CD4-positive, alpha-beta memory T cell (primary cell): Measurements from ENCODE around the gene SYNDIG1L. TPM values are rescaled to one million over a fixed set of nuclear protein-coding genes. Genes with fewer than 3 reads are reported as not detected.
"Not testable (repeated sequence)": the region's sequence is repeated elsewhere in the genome, so short reads cannot be mapped to it uniquely, and the experiment has no call there.

Experiments used
- CTCF ChIA-PET: fragments of 350-600 bp; sonication (Branson Sonifier 250); formaldehyde crosslinking; loops from one replicate; lab custom pipeline; 2021; ENCODE audit warnings: inconsistent platforms; ENCODE audit not compliant: partially characterized antibody; lab: Charles Lee
- POLR2A ChIA-PET: fragments of 350-600 bp; sonication (Branson Sonifier 250); formaldehyde crosslinking; loops from one replicate; lab custom pipeline; 2021; ENCODE audit not compliant: partially characterized antibody; lab: Charles Lee
- DNase-seq, 5 donors: peaks; one replicate each; pipeline versions ENCODE4 v3.0.0 to v3.0.0-alpha.2; 2020 to 2022; ENCODE audit warnings: mixed read lengths in 1 of 5
- H3K27ac ChIP-seq: one replicate; pipeline ENCODE4 v1.7.0; 2013; ENCODE audit warnings: low read depth, low read length
- H3K27me3 ChIP-seq: 2 replicates; pipeline ENCODE4 v1.7.0; 2013; ENCODE audit warnings: mild to moderate bottlenecking, low read length, moderate library complexity; ENCODE audit not compliant: insufficient read depth
- H3K36me3 ChIP-seq: 2 replicates; pipeline ENCODE4 v1.7.0; 2013; ENCODE audit warnings: mild to moderate bottlenecking, low read length, moderate library complexity; ENCODE audit not compliant: insufficient read depth
- H3K4me1 ChIP-seq: 2 replicates; pipeline ENCODE4 v1.7.0; 2013; ENCODE audit warnings: mild to moderate bottlenecking, low read length, moderate library complexity; ENCODE audit not compliant: insufficient read depth
- H3K4me3 ChIP-seq, 2 donors: one replicate each; pipeline ENCODE4 v1.7.0; 2013; ENCODE audit warnings: low read length in 2 of 2, mild to moderate bottlenecking in 1 of 2
- H3K9me3 ChIP-seq, 2 donors: one replicate each; pipeline ENCODE4 v1.7.0; 2013; ENCODE audit warnings: low read length in 2 of 2, control low read depth in 1 of 2; ENCODE audit not compliant: control insufficient read depth in 1 of 2
- H3K27ac Mint-ChIP-seq, 7 donors: one replicate each; pipeline ENCODE4 v1.8.0; 2020 to 2021; ENCODE audit warnings: mixed read lengths in 7 of 7, mild to moderate bottlenecking in 6 of 7, inconsistent platforms in 3 of 7, moderate library complexity in 3 of 7
- H3K27me3 Mint-ChIP-seq, 2 donors: one replicate each; pipeline ENCODE4 v1.8.0; 2020 to 2021; ENCODE audit warnings: mixed read lengths in 2 of 2
- H3K36me3 Mint-ChIP-seq, 2 donors: one replicate each; pipeline ENCODE4 v1.8.0; 2020 to 2021; ENCODE audit warnings: mixed read lengths in 2 of 2, inconsistent platforms in 1 of 2, mild to moderate bottlenecking in 1 of 2
- H3K4me1 Mint-ChIP-seq, 4 donors: one replicate each; pipeline ENCODE4 v1.8.0; 2020 to 2021; ENCODE audit warnings: mixed read lengths in 4 of 4, mild to moderate bottlenecking in 1 of 4
- H3K4me3 Mint-ChIP-seq, 8 donors: one replicate each; pipeline ENCODE4 v1.8.0; 2020 to 2021; ENCODE audit warnings: mixed read lengths in 8 of 8, mild to moderate bottlenecking in 7 of 8, moderate library complexity in 6 of 8, inconsistent platforms in 3 of 8
- H3K9me3 Mint-ChIP-seq, 8 donors: one replicate each; pipeline ENCODE4 v1.8.0; 2020 to 2021; ENCODE audit warnings: mixed read lengths in 8 of 8, mild to moderate bottlenecking in 5 of 8, inconsistent platforms in 3 of 8, moderate library complexity in 1 of 8
- intact Hi-C: fragments of 100-400 bp; cut with micrococcal nuclease; formaldehyde crosslinking; loops from one replicate; pipeline ENCODE4 v1.15.1; 2023
- polyA plus RNA-seq, 2 donors: library from polyadenylated mRNA; unstranded; fragments of 300-500 nt; fragmentation: Illumina TruSeq; gene quantifications; one replicate each; pipeline ENCODE4 v1.2.3, GENCODE V29; 2021
- total RNA-seq, 2 experiments: library from RNA; stranded (reverse); gene quantifications; one replicate each; pipeline ENCODE4 v1.2.3, GENCODE V29; 2021

Gene SYNDIG1L
- total and polyA plus RNA-seq, 4 experiments from 2014 or later = not detected

DNA sequence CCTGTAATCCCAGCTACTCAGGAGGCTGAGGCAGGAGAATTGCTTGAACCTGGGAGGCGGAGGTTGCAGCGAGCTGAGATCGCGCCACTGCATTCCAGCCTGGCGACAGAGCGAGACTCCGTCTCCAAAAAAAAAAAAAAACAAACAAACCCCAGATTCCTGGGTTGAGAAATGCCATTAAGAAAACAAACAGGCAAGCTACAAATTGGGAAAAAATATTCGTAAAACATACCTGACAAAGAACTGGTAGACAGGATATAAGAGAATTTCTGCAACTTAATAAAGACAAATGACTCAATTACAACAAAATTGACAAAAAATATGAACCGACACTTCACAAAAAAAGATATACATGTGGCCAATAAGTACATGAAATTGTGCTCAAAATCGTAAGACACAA, 44.4 kb downstream of the SYNDIG1L start:
- H3K4me3 Mint-ChIP-seq, H3K9me3 Mint-ChIP-seq, H3K4me3 ChIP-seq, H3K27ac Mint-ChIP-seq, POLR2A ChIA-PET, CTCF ChIA-PET, H3K9me3 ChIP-seq, H3K27ac ChIP-seq, H3K36me3 Mint-ChIP-seq, H3K4me1 ChIP-seq, H3K27me3 ChIP-seq, H3K36me3 ChIP-seq, DNase-seq, H3K4me1 Mint-ChIP-seq, H3K27me3 Mint-ChIP-seq, intact Hi-C loops: not testable (repeated sequence)

DNA sequence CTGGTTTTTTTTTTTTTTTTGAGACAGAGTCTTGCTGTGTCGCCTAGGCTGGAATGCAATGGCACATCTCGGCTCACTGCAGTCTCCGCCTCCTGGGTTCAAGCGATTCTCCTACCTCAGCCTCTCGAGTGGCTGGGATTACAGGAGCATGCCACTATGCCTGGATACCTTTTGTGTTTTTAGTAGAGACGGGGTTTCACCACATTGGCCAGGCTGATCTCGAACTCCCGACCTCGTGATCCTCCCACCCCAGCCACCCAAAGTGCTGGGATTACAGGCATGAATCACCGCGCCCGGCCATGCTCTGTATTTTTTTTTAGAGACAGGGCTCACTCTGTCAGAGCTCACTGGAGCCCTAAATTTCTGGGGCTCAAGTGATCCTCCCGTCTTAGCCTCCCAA, 45.2 kb downstream of the SYNDIG1L start:
- no peaks in the 10 kb centered on the region for H3K4me1 Mint-ChIP-seq
- intact Hi-C loops = no loop called here
- H3K9me3 Mint-ChIP-seq = peaks cover 0 to 1% (median 0%) of the 10 kb centered on the region in 8 donors
- ChIA-PET POLR2A (no interaction called here), CTCF (no interaction called here)
- no peaks in the 10 kb centered on the region for H3K4me1 ChIP-seq
- no peaks in the 10 kb centered on the region for H3K36me3 Mint-ChIP-seq
- no peak overlapping the region for H3K4me3 ChIP-seq
- H3K27ac Mint-ChIP-seq = no peak overlapping the region
- no peaks in the 10 kb centered on the region for H3K36me3 ChIP-seq
- no peaks in the 10 kb centered on the region for H3K9me3 ChIP-seq
- H3K27ac ChIP-seq = no peak overlapping the region
- peaks cover 0 to 5% of the 10 kb centered on the region in 2 donors for H3K27me3 Mint-ChIP-seq
- no peak for DNase-seq
- no peak overlapping the region for H3K4me3 Mint-ChIP-seq
- H3K27me3 ChIP-seq = no peaks in the 10 kb centered on the region

DNA sequence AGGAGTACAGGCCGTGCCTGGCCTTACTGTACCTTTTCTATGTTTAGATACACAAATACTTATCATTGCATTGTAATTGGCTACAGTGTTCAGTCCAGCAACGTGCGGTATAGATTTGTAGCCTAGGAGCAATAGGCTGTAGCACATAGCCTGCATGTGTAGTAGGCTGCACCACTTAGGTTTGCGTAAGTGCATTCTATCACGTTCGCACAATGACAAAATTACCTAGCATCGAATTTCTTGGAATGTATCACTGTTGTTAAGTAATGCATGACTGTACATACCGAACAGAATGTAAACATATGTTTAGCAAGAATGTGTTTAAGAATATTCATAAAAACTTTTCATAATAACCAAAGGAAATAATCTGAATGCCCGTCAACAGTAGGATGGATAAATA, 45.8 kb downstream of the SYNDIG1L start:
- DNase-seq = no peak
- Mint-ChIP-seq H3K4me1 (no peaks in the 10 kb centered on the region), H3K27ac (no peak overlapping the region), H3K4me3 (no peak overlapping the region), H3K36me3 (no peaks in the 10 kb centered on the region), H3K9me3 (peaks cover 0 to 1% (median 0%) of the 10 kb centered on the region in 8 donors), H3K27me3 (peaks cover 3 to 6% of the 10 kb centered on the region in 2 donors)
- ChIA-PET POLR2A (no interaction called here), CTCF (no interaction called here)
- no peaks in the 10 kb centered on the region for H3K36me3 ChIP-seq
- no peak overlapping the region for H3K27ac ChIP-seq
- intact Hi-C loops = no loop called here
- no peaks in the 10 kb centered on the region for H3K27me3 ChIP-seq
- H3K4me3 ChIP-seq = no peak overlapping the region
- no peaks in the 10 kb centered on the region for H3K9me3 ChIP-seq
- H3K4me1 ChIP-seq = no peaks in the 10 kb centered on the region

DNA sequence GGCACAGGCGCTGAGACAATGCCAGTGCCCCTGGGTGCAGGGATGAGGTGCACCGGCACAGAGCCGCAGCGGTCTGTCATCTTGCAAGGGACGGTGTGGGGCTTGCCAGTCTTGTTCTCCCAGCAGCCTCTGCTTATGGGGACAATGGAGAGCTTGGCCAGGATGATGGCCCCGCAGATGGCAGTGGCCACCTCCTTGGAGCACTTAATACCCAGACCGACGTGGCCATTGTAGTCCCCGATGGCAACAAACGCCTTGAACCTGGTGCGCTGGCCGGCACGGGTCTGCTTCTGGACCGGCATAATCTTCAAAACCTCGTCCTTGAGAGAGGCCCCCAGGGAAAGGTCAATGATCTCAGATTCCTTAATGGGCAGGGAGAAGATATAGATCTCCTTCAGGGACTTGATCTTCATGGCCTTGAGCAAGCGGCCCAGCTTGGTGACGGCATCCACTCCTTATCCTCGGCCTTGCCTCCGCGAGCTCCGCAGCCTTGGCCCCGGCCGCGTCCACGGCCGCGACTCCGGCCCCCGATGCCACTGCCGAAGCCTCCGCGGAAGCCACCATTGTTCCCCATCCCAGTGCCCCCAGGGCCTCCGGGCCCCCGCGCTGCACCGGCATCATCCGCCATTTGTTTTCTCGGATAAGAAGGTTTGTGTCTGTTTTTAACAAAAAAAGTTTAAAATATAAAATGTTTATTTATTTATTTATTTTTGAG, 47.9 kb downstream of the SYNDIG1L start:
- H3K27me3 ChIP-seq = no peaks in the 10 kb centered on the region
- Mint-ChIP-seq H3K9me3 (peaks cover 0 to 1% (median 0%) of the 10 kb centered on the region in 8 donors), H3K4me3 (no peak overlapping the region), H3K36me3 (no peaks in the 10 kb centered on the region), H3K27me3 (peaks cover 5 to 10% of the 10 kb centered on the region in 2 donors), H3K27ac (no peak overlapping the region), H3K4me1 (no peaks in the 10 kb centered on the region)
- no peak for DNase-seq
- CTCF ChIA-PET = no interaction called here
- no peak overlapping the region for H3K27ac ChIP-seq
- POLR2A ChIA-PET = no interaction called here
- H3K9me3 ChIP-seq = no peaks in the 10 kb centered on the region
- H3K4me1 ChIP-seq = no peaks in the 10 kb centered on the region
- no peaks in the 10 kb centered on the region for H3K36me3 ChIP-seq
- intact Hi-C loops = no loop called here
- H3K4me3 ChIP-seq = no peak overlapping the region

DNA sequence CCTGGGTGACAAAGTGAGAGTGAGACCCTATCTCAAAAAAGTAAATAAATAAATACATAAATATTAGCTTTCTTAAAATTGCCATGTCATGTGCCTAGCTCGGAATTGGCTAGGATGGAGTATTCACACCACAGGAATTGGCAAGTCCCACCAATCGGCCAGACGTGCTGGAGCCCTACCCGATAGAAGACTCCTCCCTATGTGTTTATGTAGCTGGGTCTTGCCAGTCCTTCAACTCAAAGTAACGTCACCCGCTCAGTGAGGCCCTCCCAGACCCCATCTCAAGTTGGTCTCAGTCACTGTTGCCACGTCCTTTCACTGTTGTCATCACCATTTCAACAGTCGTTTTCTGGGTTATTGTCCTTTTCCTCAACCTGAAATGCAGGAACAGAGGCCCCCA, 57.6 kb downstream of the SYNDIG1L start:
- Mint-ChIP-seq H3K4me3 (no peak overlapping the region), H3K27me3 (peaks cover 6 to 14% of the 10 kb centered on the region in 2 donors), H3K27ac (no peak overlapping the region), H3K36me3 (no peaks in the 10 kb centered on the region), H3K4me1 (peaks cover 0 to 1% (median 0%) of the 10 kb centered on the region in 4 donors), H3K9me3 (no peaks in the 10 kb centered on the region)
- ChIA-PET CTCF (no interaction called here), POLR2A (no interaction called here)
- H3K4me3 ChIP-seq = no peak overlapping the region
- intact Hi-C loops = no loop called here
- H3K27ac ChIP-seq = no peak overlapping the region
- H3K36me3 ChIP-seq = no peaks in the 10 kb centered on the region
- no peaks in the 10 kb centered on the region for H3K27me3 ChIP-seq
- no peak for DNase-seq
- H3K4me1 ChIP-seq = no peaks in the 10 kb centered on the region
- H3K9me3 ChIP-seq = no peaks in the 10 kb centered on the region

DNA sequence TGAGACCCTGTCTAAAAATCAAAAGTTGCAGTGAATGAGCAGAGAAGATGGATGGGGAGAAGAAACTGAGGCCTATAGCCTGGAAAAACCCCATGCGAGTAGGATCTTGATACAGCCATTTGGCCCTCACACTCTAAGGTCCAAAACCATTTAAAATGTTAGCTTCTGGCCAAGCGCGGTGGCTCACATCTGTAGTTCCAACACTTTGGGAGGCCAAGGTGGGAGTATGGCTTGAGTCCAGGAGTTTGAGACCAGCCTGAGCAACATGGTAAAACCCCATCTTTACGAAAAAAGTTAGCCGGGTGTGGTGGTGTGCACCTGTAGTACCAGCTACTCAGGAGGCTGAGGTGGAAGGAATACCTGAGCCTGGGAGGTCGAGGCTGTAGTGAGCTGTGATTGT, 58.0 kb downstream of the SYNDIG1L start:
- peaks cover 6 to 14% of the 10 kb centered on the region in 2 donors for H3K27me3 Mint-ChIP-seq
- no peak for DNase-seq
- no peaks in the 10 kb centered on the region for H3K36me3 ChIP-seq
- POLR2A ChIA-PET = no interaction called here
- H3K36me3 Mint-ChIP-seq = no peaks in the 10 kb centered on the region
- H3K4me3 ChIP-seq = no peak overlapping the region
- H3K4me3 Mint-ChIP-seq = no peak overlapping the region
- intact Hi-C loops = no loop called here
- CTCF ChIA-PET = no interaction called here
- no peaks in the 10 kb centered on the region for H3K9me3 ChIP-seq
- no peaks in the 10 kb centered on the region for H3K4me1 ChIP-seq
- no peaks in the 10 kb centered on the region for H3K27me3 ChIP-seq
- no peak overlapping the region for H3K27ac Mint-ChIP-seq
- no peak overlapping the region for H3K27ac ChIP-seq
- H3K9me3 Mint-ChIP-seq = no peaks in the 10 kb centered on the region
- H3K4me1 Mint-ChIP-seq = peaks cover 0 to 1% (median 0%) of the 10 kb centered on the region in 4 donors

DNA sequence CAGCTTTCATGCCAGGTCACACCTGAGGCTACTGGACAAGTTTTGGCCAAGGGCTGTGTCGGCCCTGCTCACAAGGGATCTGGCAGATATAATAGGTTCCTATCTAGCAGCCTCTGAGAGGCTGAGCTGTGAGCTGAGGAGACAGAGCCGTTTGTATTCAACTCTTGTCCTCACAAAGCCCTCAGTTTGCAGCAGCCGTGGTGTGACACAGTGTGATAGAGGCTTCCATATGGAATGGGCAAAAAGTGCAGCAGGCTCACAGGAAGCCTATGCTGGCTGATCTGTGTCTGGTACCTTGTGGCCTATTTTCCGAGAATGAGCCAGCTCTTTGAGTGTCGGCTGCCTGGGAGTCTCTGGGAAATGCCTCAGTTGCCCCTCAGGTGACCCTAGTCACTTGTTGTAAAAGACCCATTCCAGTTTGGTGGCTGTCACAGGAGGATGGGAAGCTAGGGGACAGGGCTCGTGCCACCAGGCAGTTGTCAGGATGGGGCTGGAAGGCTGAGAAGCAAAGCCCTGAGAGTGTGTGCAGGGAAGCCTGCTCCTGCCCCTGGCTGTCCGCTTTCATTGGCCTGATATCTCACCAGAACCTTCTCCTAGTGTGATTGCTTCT, 61.6 kb downstream of the SYNDIG1L start:
- DNase-seq = no peak
- no peaks in the 10 kb centered on the region for H3K36me3 Mint-ChIP-seq
- no peaks in the 10 kb centered on the region for H3K36me3 ChIP-seq
- H3K4me3 Mint-ChIP-seq = no peak overlapping the region
- no peaks in the 10 kb centered on the region for H3K9me3 ChIP-seq
- H3K27me3 ChIP-seq = peaks cover 5% of the 10 kb centered on the region
- CTCF ChIA-PET = interaction anchor here (1.2 to 1.4 kb wide), 4 partner anchors 9 to 245 kb away, joined by 5 to 7 read pairs (median 5); no protein-coding TSS in a partner anchor
- no peaks in the 10 kb centered on the region for H3K4me1 Mint-ChIP-seq
- H3K27ac ChIP-seq = no peak overlapping the region
- no peak overlapping the region for H3K27ac Mint-ChIP-seq
- no peaks in the 10 kb centered on the region for H3K9me3 Mint-ChIP-seq
- H3K27me3 Mint-ChIP-seq = peaks cover 5 to 8% of the 10 kb centered on the region in 2 donors
- no peaks in the 10 kb centered on the region for H3K4me1 ChIP-seq
- H3K4me3 ChIP-seq = no peak overlapping the region
- intact Hi-C loops = no loop called here
- POLR2A ChIA-PET = no interaction called here
